MM.1S (cell line): ENCODE data around the gene FOXP4.

Experiments used
- EZH2 ChIP-seq: fragments of 300-600 bp; sonication (generic); optimal IDR thresholded peaks from 2 replicates; pipeline ENCODE3; 2017; ENCODE audit warnings: low read depth, mild to moderate bottlenecking, antibody characterized with exemption, low read length, mixed read lengths
- EZH2phosphoT487 ChIP-seq: fragments of 300-600 bp; sonication (generic); IDR thresholded peaks from 2 replicates; pipeline ENCODE4 v1.6.1; 2018; ENCODE audit warnings: antibody characterized with exemption, low read length
- TF ChIP-seq, protein P1 (sequence below): fragments of 300-600 bp; sonication (generic); IDR thresholded peaks from 2 replicates; pipeline ENCODE4 v1.5.1; 2016; ENCODE audit warnings: antibody characterized with exemption, low read length, mixed read lengths

GRCh38 chr6:41531591-41532582 lies 14.3 kb upstream of the FOXP4 start:
- TF ChIP-seq, protein P1, sequence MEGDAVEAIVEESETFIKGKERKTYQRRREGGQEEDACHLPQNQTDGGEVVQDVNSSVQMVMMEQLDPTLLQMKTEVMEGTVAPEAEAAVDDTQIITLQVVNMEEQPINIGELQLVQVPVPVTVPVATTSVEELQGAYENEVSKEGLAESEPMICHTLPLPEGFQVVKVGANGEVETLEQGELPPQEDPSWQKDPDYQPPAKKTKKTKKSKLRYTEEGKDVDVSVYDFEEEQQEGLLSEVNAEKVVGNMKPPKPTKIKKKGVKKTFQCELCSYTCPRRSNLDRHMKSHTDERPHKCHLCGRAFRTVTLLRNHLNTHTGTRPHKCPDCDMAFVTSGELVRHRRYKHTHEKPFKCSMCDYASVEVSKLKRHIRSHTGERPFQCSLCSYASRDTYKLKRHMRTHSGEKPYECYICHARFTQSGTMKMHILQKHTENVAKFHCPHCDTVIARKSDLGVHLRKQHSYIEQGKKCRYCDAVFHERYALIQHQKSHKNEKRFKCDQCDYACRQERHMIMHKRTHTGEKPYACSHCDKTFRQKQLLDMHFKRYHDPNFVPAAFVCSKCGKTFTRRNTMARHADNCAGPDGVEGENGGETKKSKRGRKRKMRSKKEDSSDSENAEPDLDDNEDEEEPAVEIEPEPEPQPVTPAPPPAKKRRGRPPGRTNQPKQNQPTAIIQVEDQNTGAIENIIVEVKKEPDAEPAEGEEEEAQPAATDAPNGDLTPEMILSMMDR: no peak
- no peak for TF ChIP-seq EZH2
- TF ChIP-seq EZH2phosphoT487: no peak
